ENCODE data around the gene ZBTB7B.

GRCh38 chr1:155037043-155037442 lies 34.4 kb downstream of the ZBTB7B start:
- TF ChIP-seq ZNF791 (tag by site-specific recombination; IDR thresholded peaks at IDR 0.05) (no peak), ZNF416 (tag by site-specific recombination; IDR thresholded peaks at IDR 0.05) (no peak), ZNF513 (tag by site-specific recombination; IDR thresholded peaks at IDR 0.05) (no peak), ZNF521 (tag by site-specific recombination; IDR thresholded peaks at IDR 0.05) (no peak), PRDM6 (tag by site-specific recombination; IDR thresholded peaks at IDR 0.05) (no peak), GLIS1 (tag by site-specific recombination; IDR thresholded peaks at IDR 0.05) (peak; percentile 93), TSHZ1 (tag by site-specific recombination; IDR thresholded peaks at IDR 0.05; ENCODE audit: borderline replicate concordance) (no peak), CTCF (tag by site-specific recombination; IDR thresholded peaks at IDR 0.05) (no peak), ZNF398 (tag by site-specific recombination; IDR thresholded peaks at IDR 0.05) (no peak), REST (tag by site-specific recombination; IDR thresholded peaks at IDR 0.05) (no peak)

Data from HEK293 (cell line).